Kidney (tissue), 14 donors: ENCODE results near the gene ADORA2A. TPM values are rescaled to one million over a fixed set of nuclear protein-coding genes. Genes with fewer than 3 reads are reported as not detected.

Experiments used
- DNase-seq, 5 donors: peaks; one replicate each; pipeline ENCODE4 v3.0.0-alpha.2; 2013 to 2020
- FAIRE-seq: peaks from 2 replicates; lab custom pipeline; 2012; peaks lifted over from hg19 to GRCh38; lab: Jason Lieb, UNC
- H3K27ac ChIP-seq, 2 donors: one replicate each; pipeline ENCODE4 v1.7.0; 2013; ENCODE audit warnings: low read depth in 2 of 2, low read length in 2 of 2, inconsistent platforms in 1 of 2
- H3K27me3 ChIP-seq: one replicate; pipeline ENCODE4 v1.7.1; 2013; ENCODE audit warnings: low read length, inconsistent platforms; ENCODE audit not compliant: control insufficient read depth, insufficient read depth
- H3K36me3 ChIP-seq, 3 donors: one replicate each; pipeline versions ENCODE4 v1.7.0 to v1.7.1; 2013; ENCODE audit warnings: low read length in 3 of 3, control low read depth in 1 of 3, inconsistent platforms in 1 of 3; ENCODE audit not compliant: insufficient read depth in 3 of 3, control insufficient read depth in 2 of 3
- H3K4me1 ChIP-seq, 3 donors: one replicate each; pipeline versions ENCODE4 v1.7.0 to v1.7.1; 2013; ENCODE audit warnings: low read length in 3 of 3, inconsistent platforms in 1 of 3, low read depth in 1 of 3; ENCODE audit not compliant: control insufficient read depth in 2 of 3, insufficient read depth in 2 of 3
- H3K4me3 ChIP-seq, 3 donors: one replicate each; pipeline versions ENCODE4 v1.7.0 to v1.8.1; 2013; ENCODE audit warnings: low read length in 3 of 3, control low read depth in 1 of 3, inconsistent platforms in 1 of 3
- H3K9ac ChIP-seq, 3 donors: one replicate each; pipeline versions ENCODE4 v1.7.0 to v1.7.1; 2013; ENCODE audit warnings: low read length in 3 of 3, control low read depth in 1 of 3, inconsistent platforms in 1 of 3
- H3K9me3 ChIP-seq, 3 donors: one replicate each; pipeline versions ENCODE4 v1.7.0 to v1.7.1; 2013; ENCODE audit warnings: low read length in 3 of 3, control low read depth in 1 of 3, inconsistent platforms in 1 of 3; ENCODE audit not compliant: control insufficient read depth in 2 of 3, insufficient read depth in 1 of 3
- CTCF ChIP-seq: IDR thresholded peaks from 3 replicates; pipeline ENCODE4 v1.5.1; 2012; ENCODE audit warnings: mild to moderate bottlenecking, moderate library complexity, borderline replicate concordance; ENCODE audit not compliant: insufficient read depth; ENCODE audit errors: extremely low read depth
- intact Hi-C: fragments of 100-400 bp; cut with DNase I; formaldehyde crosslinking; loops from one replicate; pipeline ENCODE4 v1.11.1; 2022
- polyA plus RNA-seq: library from polyadenylated mRNA; stranded (reverse); fragments of 350-450 nt; fragmentation: Illumina TruSeq; extraction: RNeasy Lipid Tissue Mini Kit (QIAGEN cat#74804); gene quantifications from one replicate; pipeline ENCODE4 v1.2.3, GENCODE V29; 2014; ENCODE audit warnings: low read depth, low replicate concordance; ENCODE audit not compliant: insufficient read depth
- total RNA-seq: library from RNA; stranded (reverse); fragmentation: NEBNext Ultra II Directional; extraction: Animal tissue kit (Norgen Biotek cat#: 25700); gene quantifications from one replicate; pipeline ENCODE4 v1.2.1, GENCODE V29; 2021
- donor health status: control.
- donor health status: control.
- donor health status: control.
- donor health status: control.
- donor health status: control.
- donor health status: DM: yes; HTN: yes; CAD: no.
- donor health status: Normal renal cell carcinoma (clear cell type).

ADORA2A gene
- total and polyA plus RNA-seq, 2 donors from 2014 or later = 6.1 to 6.9 TPM

GRCh38 chr22:24433828-24434470, 6.5 kb downstream of the ADORA2A start:
- TF ChIP-seq CTCF = no peak
- no peak for FAIRE-seq
- peak in 1 of 5 donors; percentile 79 for DNase-seq

GRCh38 chr22:24434471-24435322, 7.3 kb downstream of the ADORA2A start:
- peak overlapping the region; percentile 24 to 63 for H3K27ac ChIP-seq
- H3K4me1 ChIP-seq = peaks cover 0 to 49% (median 31%) of the 10 kb centered on the region in 3 donors
- FAIRE-seq (no peak), DNase-seq (peak in 4 of 5 donors; percentile 50 to 91 (median 72))
- intact Hi-C loops = no loop called here
- H3K9me3 ChIP-seq = no peaks in the 10 kb centered on the region
- no peak overlapping the region for H3K9ac ChIP-seq
- no peak for TF ChIP-seq CTCF
- no peak overlapping the region for H3K4me3 ChIP-seq
- H3K36me3 ChIP-seq = no peaks in the 10 kb centered on the region
- no peaks in the 10 kb centered on the region for H3K27me3 ChIP-seq

More at GRCh38 chr22:24433828-24434470, 6.5 kb downstream of the ADORA2A start:
- intact Hi-C loops = no loop called here
- Histone ChIP-seq H3K27me3 (no peaks in the 10 kb centered on the region), H3K9me3 (no peaks in the 10 kb centered on the region), H3K4me3 (no peak overlapping the region), H3K9ac (no peak overlapping the region), H3K27ac (peak overlapping the region in 1 of 2 donors; percentile 24), H3K4me1 (peaks cover 0 to 52% (median 31%) of the 10 kb centered on the region in 3 donors), H3K36me3 (no peaks in the 10 kb centered on the region)

- Histone ChIP-seq H3K27me3 (no peaks in the 10 kb centered on the region), H3K36me3 (no peaks in the 10 kb centered on the region), H3K4me3 (no peak overlapping the region), H3K9me3 (no peaks in the 10 kb centered on the region), H3K9ac (no peak overlapping the region), H3K27ac (peak overlapping the region in 1 of 2 donors; percentile 20), H3K4me1 (peaks cover 0 to 44% (median 27%) of the 10 kb centered on the region in 3 donors)
- intact Hi-C loops = no loop called here
- DNase-seq (no peak), FAIRE-seq (no peak)
- no peak for TF ChIP-seq CTCF
Observed at GRCh38 chr22:24435323-24435645, 7.9 kb downstream of the ADORA2A start.
